ENCODE data around the gene NSDHL. TPM values are rescaled to one million over a fixed set of nuclear protein-coding genes. Genes with fewer than 3 reads are reported as not detected.

The NSDHL gene
- total RNA-seq, 1 experiment from 2014 or later, result 52.0 TPM

- ChIA-PET CTCF (no interaction called here), POLR2A (ENCODE audit: low non-redundant PET) (no interaction called here)
- Histone ChIP-seq H3K9me3 (ENCODE audit: low read depth, low read length, poor library complexity, severe bottlenecking) (no peaks in the 10 kb centered on the region), H3K27me3 (replicated peaks; ENCODE audit: insufficient read depth, low read depth, low read length, poor library complexity) (no peaks in the 10 kb centered on the region), H3K4me3 (ENCODE audit: low read depth, low read length, poor library complexity, severe bottlenecking) (no peak overlapping the region), H3K4me1 (ENCODE audit: insufficient read depth, low read length, poor library complexity, severe bottlenecking) (no peaks in the 10 kb centered on the region), H3K27ac (ENCODE audit: low read depth, low read length, poor library complexity, severe bottlenecking) (no peak overlapping the region), H3K36me3 (ENCODE audit: insufficient read depth, low read length, poor library complexity, severe bottlenecking) (peaks cover 31% of the 10 kb centered on the region)
- DNase-seq (ENCODE audit: low spot score), result no peak
- intact Hi-C loops (cut with micrococcal nuclease; ENCODE audit: unreplicated experiment), result no loop called here
- no TSS peak for BruUV-seq (replicated peaks)
- TF ChIP-seq CTCF (conservative IDR thresholded peaks at IDR 0.05; ENCODE audit: low read depth, low read length) (no peak), EZH2 (IDR thresholded peaks at IDR 0.05; ENCODE audit: borderline replicate concordance, low read depth, low read length, poor library complexity, severe bottlenecking) (no peak)
Measured at GRCh38 chrX:152865232-152865920, 34.5 kb downstream of the NSDHL start.

- Histone ChIP-seq H3K9me3 (ENCODE audit: low read depth, low read length, poor library complexity, severe bottlenecking) (no peaks in the 10 kb centered on the region), H3K27ac (ENCODE audit: low read depth, low read length, poor library complexity, severe bottlenecking) (no peak overlapping the region), H3K4me1 (ENCODE audit: insufficient read depth, low read length, poor library complexity, severe bottlenecking) (no peaks in the 10 kb centered on the region), H3K4me3 (ENCODE audit: low read depth, low read length, poor library complexity, severe bottlenecking) (no peak overlapping the region), H3K27me3 (replicated peaks; ENCODE audit: insufficient read depth, low read depth, low read length, poor library complexity) (no peaks in the 10 kb centered on the region), H3K36me3 (ENCODE audit: insufficient read depth, low read length, poor library complexity, severe bottlenecking) (peaks cover 26% of the 10 kb centered on the region)
- no TSS peak for BruUV-seq (replicated peaks)
- ChIA-PET POLR2A (ENCODE audit: low non-redundant PET) (no interaction called here), CTCF (no interaction called here)
- no peak for TF ChIP-seq CTCF (conservative IDR thresholded peaks at IDR 0.05; ENCODE audit: low read depth, low read length)
- no peak for TF ChIP-seq EZH2 (IDR thresholded peaks at IDR 0.05; ENCODE audit: borderline replicate concordance, low read depth, low read length, poor library complexity, severe bottlenecking)
- DNase-seq (ENCODE audit: low spot score), result no peak
- intact Hi-C loops (cut with micrococcal nuclease; ENCODE audit: unreplicated experiment), result no loop called here
Measured at GRCh38 chrX:152866386-152866785, 35.5 kb downstream of the NSDHL start.

GRCh38 chrX:152869972-152870371 is 39.1 kb downstream of the NSDHL start:
- H3K4me3 ChIP-seq (ENCODE audit: low read depth, low read length, poor library complexity, severe bottlenecking), result no peak overlapping the region
- peaks cover 18% of the 10 kb centered on the region for H3K36me3 ChIP-seq (ENCODE audit: insufficient read depth, low read length, poor library complexity, severe bottlenecking)
- no peak for TF ChIP-seq CTCF (conservative IDR thresholded peaks at IDR 0.05; ENCODE audit: low read depth, low read length)
- TF ChIP-seq EZH2 (IDR thresholded peaks at IDR 0.05; ENCODE audit: borderline replicate concordance, low read depth, low read length, poor library complexity, severe bottlenecking), result no peak
- intact Hi-C loops (cut with micrococcal nuclease; ENCODE audit: unreplicated experiment), result no loop called here
- H3K27ac ChIP-seq (ENCODE audit: low read depth, low read length, poor library complexity, severe bottlenecking), result no peak overlapping the region
- POLR2A ChIA-PET (ENCODE audit: low non-redundant PET), result no interaction called here
- DNase-seq (ENCODE audit: low spot score), result no peak
- CTCF ChIA-PET, result no interaction called here
- no peaks in the 10 kb centered on the region for H3K4me1 ChIP-seq (ENCODE audit: insufficient read depth, low read length, poor library complexity, severe bottlenecking)
- BruUV-seq (replicated peaks), result no TSS peak
- no peaks in the 10 kb centered on the region for H3K9me3 ChIP-seq (ENCODE audit: low read depth, low read length, poor library complexity, severe bottlenecking)
- H3K27me3 ChIP-seq (replicated peaks; ENCODE audit: insufficient read depth, low read depth, low read length, poor library complexity), result no peaks in the 10 kb centered on the region
